ENCODE data around the gene NDE1.

The NDE1 gene

DNA sequence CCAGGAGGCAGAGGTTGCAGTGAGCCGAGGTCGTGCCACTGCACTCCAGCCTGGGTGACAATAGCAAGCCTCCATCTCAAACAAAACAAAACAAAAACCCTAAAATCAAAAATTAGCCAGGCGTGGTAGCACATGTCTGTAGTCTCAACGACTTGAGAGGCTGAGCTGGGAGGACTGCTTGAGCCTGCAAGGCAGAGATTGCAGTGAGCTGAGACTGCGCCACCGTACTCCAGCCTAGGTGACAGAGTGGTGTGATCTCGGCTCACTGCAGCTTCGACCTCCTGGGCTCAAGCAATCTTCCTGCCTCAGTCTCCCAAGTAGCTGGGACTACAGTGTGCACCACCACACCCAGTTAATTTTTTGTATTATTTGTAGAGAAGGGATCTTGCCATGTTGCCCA is 119.2 kb downstream of the NDE1 start:
- DNase-seq (ENCODE audit: low spot score) = no peak

DNA sequence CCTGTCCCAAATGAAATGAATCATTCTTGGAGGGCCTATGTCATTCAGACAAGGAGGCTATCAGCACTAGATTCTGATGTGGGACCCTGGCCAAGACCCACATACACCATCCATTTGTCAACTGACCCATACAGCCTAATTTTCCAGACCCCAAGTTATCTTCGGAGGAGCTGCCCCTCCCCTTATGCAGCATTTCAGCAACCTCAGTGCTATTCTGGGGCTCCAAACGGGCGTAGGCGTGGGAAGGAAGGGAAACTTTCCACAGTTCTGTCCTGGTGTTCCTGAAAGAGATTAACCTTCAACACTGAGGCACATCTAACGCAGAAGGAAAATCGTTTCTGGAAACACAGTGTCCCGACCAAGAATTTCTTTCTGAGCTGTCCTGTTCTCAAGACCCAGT is 120.1 kb downstream of the NDE1 start:
- no peak for DNase-seq (ENCODE audit: low spot score)

DNA sequence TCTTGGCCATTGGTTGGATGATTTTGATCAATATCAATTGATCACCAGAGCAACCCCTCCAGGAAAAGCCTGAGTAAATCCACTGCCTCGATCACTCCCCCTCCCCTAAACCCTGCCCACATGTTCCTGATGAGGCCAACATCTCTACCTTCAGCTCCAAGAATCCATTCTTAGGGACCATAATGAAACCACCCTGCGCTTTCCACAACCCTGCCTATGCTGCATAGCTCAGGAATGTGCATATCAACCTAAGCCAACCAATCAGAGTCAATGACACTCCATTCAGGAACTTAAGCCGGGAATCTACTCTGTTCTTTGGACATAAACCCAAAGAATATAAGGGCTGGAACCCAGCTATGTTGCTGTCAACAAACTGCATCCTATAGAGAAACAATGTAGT is 120.5 kb downstream of the NDE1 start:
- DNase-seq (ENCODE audit: low spot score) = peak; percentile 14

DNA sequence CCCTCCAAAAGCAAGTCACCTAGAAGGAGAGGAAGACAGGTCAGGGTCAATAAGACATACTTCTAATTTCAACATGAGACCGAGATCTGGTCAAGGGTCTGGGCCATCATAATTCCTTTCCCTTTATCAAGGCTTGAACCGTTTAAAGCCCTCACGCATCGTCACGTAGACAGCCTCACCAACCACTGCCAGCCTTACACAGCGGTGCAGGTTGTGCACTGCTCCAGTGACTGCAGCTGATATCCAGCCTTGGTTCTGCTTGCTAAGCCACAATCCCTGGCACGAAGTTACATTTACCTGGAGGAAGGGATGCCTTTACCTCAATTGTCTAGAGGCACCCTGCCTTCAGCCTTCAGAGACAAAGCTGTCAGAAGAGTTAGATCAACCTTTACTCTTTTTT is 121.6 kb downstream of the NDE1 start:
- DNase-seq (ENCODE audit: low spot score) = no peak

DNA sequence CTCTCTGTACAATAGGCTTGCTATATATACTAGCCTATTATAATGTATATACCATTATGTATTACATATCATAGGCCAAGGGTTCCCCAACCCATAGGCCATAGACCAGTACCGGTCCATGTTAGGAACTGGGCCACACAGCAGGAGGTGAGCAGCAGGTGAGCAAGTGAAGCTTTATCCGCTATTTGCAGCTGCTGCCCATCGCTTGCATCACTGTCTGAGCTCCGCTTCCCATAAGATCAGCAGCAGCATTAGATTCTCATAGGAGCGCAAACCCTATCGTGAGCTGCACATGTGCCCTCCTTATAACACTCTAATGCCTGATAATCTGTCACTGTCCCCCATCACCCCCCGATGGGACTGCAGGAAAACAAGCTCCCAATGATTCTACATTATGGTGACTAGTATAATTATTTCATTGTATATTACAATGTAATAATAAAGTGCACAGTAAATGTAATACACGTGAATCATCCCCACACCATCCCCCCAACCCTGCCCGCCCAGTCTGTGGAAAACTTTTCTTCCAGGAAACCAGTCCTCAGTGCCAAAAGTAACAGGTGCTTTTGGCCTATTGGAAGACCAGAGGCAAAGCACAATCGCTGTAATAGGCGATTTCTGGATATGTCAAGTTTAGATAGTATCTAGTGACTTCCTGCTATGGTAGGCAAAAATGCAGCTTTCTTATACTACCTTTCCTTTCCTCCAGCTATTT is 122.7 kb downstream of the NDE1 start:
- DNase-seq (ENCODE audit: low spot score) = no peak

DNA sequence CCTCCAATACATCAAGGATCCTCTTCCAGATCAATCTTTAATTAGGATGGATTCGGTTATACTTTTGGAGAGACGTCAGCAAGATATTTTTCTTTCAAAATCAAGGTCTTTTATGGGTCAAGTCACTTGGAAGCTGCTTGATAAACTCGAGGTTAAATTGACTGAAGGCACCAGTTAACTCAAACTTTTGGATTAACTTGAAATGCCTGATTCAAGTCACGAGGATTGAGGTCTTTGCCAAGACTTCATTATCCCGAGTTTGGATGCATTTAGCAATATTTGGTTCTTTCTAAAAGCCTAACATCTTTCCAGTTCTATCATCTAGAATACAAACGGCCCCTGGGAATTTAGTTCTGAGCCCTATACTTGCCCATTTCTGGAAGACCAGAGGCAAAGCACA is 123.9 kb downstream of the NDE1 start:
- DNase-seq (ENCODE audit: low spot score) = no peak

DNA sequence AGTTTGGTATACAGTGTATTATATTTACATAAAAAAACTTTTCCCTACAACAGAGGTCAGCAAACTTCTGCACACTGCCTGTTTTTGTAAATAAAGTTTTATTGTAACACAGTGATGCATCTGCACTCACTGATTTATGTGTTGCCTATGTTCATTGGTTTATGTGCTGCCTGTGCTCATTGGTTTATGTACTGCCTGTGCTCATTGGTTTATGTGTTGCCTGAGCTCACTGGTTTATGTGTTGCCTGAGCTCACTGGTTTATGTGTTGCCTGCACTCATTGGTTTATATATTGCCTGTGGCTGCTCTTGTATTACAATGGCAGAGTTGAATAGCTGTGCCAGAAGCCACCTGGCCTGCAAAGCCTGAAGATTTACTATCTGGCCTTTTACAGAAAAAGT is 125.2 kb downstream of the NDE1 start:
- DNase-seq (ENCODE audit: low spot score) = peak; percentile 32

DNA sequence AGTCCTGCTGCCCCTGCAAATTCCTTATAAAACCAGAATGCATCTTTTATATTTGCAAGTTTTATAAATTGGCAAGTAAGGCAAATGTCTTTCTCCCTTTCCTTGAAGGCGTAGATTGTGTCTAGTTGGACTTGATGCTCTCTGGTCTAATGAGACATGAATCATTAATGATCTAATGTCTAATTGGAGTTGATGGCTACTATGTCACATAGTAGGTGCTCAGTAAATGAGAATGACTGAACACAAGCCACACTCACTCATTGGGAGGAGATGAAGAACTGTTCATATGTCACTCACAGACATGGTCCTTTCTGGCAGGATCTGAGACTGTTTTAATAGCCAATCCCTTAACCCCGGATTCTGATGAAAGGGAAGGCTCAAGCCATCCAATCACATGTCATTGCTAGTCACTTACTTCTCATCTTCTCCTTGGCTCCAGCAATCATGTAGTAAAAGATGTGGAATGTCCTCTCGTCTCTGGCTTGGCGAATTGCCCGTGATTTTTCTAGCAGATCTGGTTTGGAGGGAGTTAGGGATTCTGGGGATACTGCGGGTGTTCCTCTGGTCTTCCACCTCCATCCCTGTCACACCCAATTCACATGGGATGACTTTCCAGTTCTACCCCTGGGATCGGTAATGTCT is 125.7 kb downstream of the NDE1 start:
- no peak for DNase-seq (ENCODE audit: low spot score)

All from COLO829 (cell line).